ENCODE measurements around the gene TRAF3IP1.

TRAF3IP1 gene

DNA sequence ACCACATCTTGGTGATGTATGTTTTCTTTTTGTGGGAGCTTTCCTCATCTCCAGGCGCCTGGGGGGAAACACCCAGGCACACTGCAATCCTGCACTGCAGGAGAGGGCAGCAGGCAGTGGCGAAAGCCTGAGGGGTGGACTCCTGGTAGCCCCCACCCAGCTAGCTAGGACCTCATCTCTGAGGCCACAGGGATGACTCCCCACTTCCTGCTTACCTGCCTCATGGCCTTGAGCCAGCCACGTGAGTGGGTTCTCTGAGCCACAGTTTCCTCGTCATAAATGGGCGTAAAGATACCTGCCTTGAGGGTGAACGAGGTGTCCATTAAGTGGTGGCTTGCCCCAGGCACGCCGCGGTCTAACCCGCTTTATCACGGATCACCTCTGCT is 19.1 kb downstream of the TRAF3IP1 start:
- H3K9me2 ChIP-seq (replicated peaks; ENCODE audit: control insufficient read depth, low read length) = no peaks in the 10 kb centered on the region
- no peaks in the 10 kb centered on the region for H3K9me3 ChIP-seq (ENCODE audit: control insufficient read depth, insufficient read depth, low read length)
- H3K79me2 ChIP-seq (ENCODE audit: control insufficient read depth, low read length) = no peaks in the 10 kb centered on the region
- H4K20me1 ChIP-seq (ENCODE audit: control insufficient read depth, insufficient read depth, low read depth, low read length) = no peaks in the 10 kb centered on the region
- 0 out of 2 replicates have a peak, but pooled peaks cover 3% of the 10 kb centered on the region for H3K36me3 ChIP-seq (ENCODE audit: control insufficient read depth, low read length)
- H3K4me2 ChIP-seq (ENCODE audit: low read length) = no peak overlapping the region
- no peak overlapping the region for H3K4me3 ChIP-seq (ENCODE audit: low read length)
- H3F3A ChIP-seq (ENCODE audit: control insufficient read depth, insufficient read depth) = no peaks in the 10 kb centered on the region
- no peak for TF ChIP-seq EZH2phosphoT487 (IDR thresholded peaks at IDR 0.05; ENCODE audit: borderline replicate concordance, low read length)
- TF ChIP-seq, protein P1, sequence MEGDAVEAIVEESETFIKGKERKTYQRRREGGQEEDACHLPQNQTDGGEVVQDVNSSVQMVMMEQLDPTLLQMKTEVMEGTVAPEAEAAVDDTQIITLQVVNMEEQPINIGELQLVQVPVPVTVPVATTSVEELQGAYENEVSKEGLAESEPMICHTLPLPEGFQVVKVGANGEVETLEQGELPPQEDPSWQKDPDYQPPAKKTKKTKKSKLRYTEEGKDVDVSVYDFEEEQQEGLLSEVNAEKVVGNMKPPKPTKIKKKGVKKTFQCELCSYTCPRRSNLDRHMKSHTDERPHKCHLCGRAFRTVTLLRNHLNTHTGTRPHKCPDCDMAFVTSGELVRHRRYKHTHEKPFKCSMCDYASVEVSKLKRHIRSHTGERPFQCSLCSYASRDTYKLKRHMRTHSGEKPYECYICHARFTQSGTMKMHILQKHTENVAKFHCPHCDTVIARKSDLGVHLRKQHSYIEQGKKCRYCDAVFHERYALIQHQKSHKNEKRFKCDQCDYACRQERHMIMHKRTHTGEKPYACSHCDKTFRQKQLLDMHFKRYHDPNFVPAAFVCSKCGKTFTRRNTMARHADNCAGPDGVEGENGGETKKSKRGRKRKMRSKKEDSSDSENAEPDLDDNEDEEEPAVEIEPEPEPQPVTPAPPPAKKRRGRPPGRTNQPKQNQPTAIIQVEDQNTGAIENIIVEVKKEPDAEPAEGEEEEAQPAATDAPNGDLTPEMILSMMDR (IDR thresholded peaks at IDR 0.05; ENCODE audit: low read depth, low read length, poor library complexity, severe bottlenecking) = no peak
- no peaks in the 10 kb centered on the region for H3K27me3 ChIP-seq (ENCODE audit: control insufficient read depth, low read length)
- no peak overlapping the region for H3K27ac ChIP-seq (ENCODE audit: low read depth, low read length)
- H3K4me1 ChIP-seq (ENCODE audit: control insufficient read depth, low read length) = no peaks in the 10 kb centered on the region

DNA sequence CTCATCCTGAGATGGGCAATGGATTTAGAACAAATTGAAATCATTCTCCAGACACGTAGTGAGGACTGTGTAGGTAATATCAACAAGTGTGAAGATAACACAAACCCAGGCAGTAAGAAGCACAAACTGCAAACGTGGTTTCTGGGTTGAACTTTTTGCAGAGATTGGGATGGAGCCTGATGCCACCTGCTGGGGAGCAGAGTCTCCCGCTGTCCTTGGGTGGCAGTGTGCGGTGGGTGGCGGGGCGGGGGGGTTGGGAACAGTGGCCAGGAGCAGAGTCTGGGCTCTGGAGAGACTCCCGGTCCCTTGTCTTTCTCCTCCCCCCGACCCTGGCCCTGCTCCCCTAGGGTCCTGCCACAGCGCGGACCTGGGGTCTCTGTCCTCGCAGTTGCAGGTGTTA is 19.5 kb downstream of the TRAF3IP1 start:
- Histone ChIP-seq H3K36me3 (ENCODE audit: control insufficient read depth, low read length) (no peaks in the 10 kb centered on the region), H3K79me2 (ENCODE audit: control insufficient read depth, low read length) (no peaks in the 10 kb centered on the region), H3K4me2 (ENCODE audit: low read length) (no peak overlapping the region), H3K4me1 (ENCODE audit: control insufficient read depth, low read length) (no peaks in the 10 kb centered on the region), H3K4me3 (ENCODE audit: low read length) (no peak overlapping the region), H3K9me2 (replicated peaks; ENCODE audit: control insufficient read depth, low read length) (no peaks in the 10 kb centered on the region), H3K27me3 (ENCODE audit: control insufficient read depth, low read length) (no peaks in the 10 kb centered on the region), H3F3A (ENCODE audit: control insufficient read depth, insufficient read depth) (no peaks in the 10 kb centered on the region), H3K9me3 (ENCODE audit: control insufficient read depth, insufficient read depth, low read length) (no peaks in the 10 kb centered on the region), H3K27ac (ENCODE audit: low read depth, low read length) (no peak overlapping the region), H4K20me1 (ENCODE audit: control insufficient read depth, insufficient read depth, low read depth, low read length) (no peaks in the 10 kb centered on the region)
- TF ChIP-seq, protein P1 (IDR thresholded peaks at IDR 0.05; ENCODE audit: low read depth, low read length, poor library complexity, severe bottlenecking) = no peak
- no peak for TF ChIP-seq EZH2phosphoT487 (IDR thresholded peaks at IDR 0.05; ENCODE audit: borderline replicate concordance, low read length)

GRCh38 chr2:238341536-238341935 is 21.2 kb downstream of the TRAF3IP1 start:
- H3K4me1 ChIP-seq (ENCODE audit: control insufficient read depth, low read length) = no peaks in the 10 kb centered on the region
- no peaks in the 10 kb centered on the region for H3K36me3 ChIP-seq (ENCODE audit: control insufficient read depth, low read length)
- no peaks in the 10 kb centered on the region for H3K9me2 ChIP-seq (replicated peaks; ENCODE audit: control insufficient read depth, low read length)
- no peaks in the 10 kb centered on the region for H3K27me3 ChIP-seq (ENCODE audit: control insufficient read depth, low read length)
- H3K4me3 ChIP-seq (ENCODE audit: low read length) = no peak overlapping the region
- no peaks in the 10 kb centered on the region for H3F3A ChIP-seq (ENCODE audit: control insufficient read depth, insufficient read depth)
- H4K20me1 ChIP-seq (ENCODE audit: control insufficient read depth, insufficient read depth, low read depth, low read length) = no peaks in the 10 kb centered on the region
- H3K27ac ChIP-seq (ENCODE audit: low read depth, low read length) = no peak overlapping the region
- TF ChIP-seq, protein P1 (IDR thresholded peaks at IDR 0.05; ENCODE audit: low read depth, low read length, poor library complexity, severe bottlenecking) = no peak
- TF ChIP-seq EZH2phosphoT487 (IDR thresholded peaks at IDR 0.05; ENCODE audit: borderline replicate concordance, low read length) = no peak
- H3K79me2 ChIP-seq (ENCODE audit: control insufficient read depth, low read length) = no peaks in the 10 kb centered on the region
- H3K4me2 ChIP-seq (ENCODE audit: low read length) = no peak overlapping the region
- no peaks in the 10 kb centered on the region for H3K9me3 ChIP-seq (ENCODE audit: control insufficient read depth, insufficient read depth, low read length)

DNA sequence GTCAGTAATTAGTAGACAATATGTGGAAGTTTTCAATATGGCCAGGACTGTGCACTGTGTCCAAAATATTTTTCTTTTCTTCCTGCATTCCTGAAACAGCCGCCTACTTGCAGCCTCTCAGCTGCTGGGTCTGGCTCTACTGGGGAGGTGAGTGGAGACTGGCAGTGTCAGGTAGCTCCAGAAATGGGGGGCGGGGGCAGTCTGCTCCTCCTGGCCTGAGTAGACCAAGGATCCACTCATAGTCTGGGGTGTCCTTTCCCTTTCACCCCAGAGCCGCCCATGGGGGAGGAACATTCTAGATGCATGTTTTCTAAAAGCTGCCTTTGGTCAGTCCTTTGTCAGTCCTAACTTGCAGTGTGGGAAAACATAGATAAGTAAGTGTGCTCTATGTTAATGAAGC is 23.7 kb downstream of the TRAF3IP1 start:
- no peaks in the 10 kb centered on the region for H3K4me1 ChIP-seq (ENCODE audit: control insufficient read depth, low read length)
- no peaks in the 10 kb centered on the region for H3K27me3 ChIP-seq (ENCODE audit: control insufficient read depth, low read length)
- no peak overlapping the region for H3K27ac ChIP-seq (ENCODE audit: low read depth, low read length)
- no peak overlapping the region for H3K4me3 ChIP-seq (ENCODE audit: low read length)
- H3K9me2 ChIP-seq (replicated peaks; ENCODE audit: control insufficient read depth, low read length) = no peaks in the 10 kb centered on the region
- TF ChIP-seq EZH2phosphoT487 (IDR thresholded peaks at IDR 0.05; ENCODE audit: borderline replicate concordance, low read length) = no peak
- TF ChIP-seq, protein P1 (IDR thresholded peaks at IDR 0.05; ENCODE audit: low read depth, low read length, poor library complexity, severe bottlenecking) = no peak
- H4K20me1 ChIP-seq (ENCODE audit: control insufficient read depth, insufficient read depth, low read depth, low read length) = no peaks in the 10 kb centered on the region
- no peaks in the 10 kb centered on the region for H3K79me2 ChIP-seq (ENCODE audit: control insufficient read depth, low read length)
- H3K36me3 ChIP-seq (ENCODE audit: control insufficient read depth, low read length) = no peaks in the 10 kb centered on the region
- no peak overlapping the region for H3K4me2 ChIP-seq (ENCODE audit: low read length)
- no peaks in the 10 kb centered on the region for H3F3A ChIP-seq (ENCODE audit: control insufficient read depth, insufficient read depth)
- no peaks in the 10 kb centered on the region for H3K9me3 ChIP-seq (ENCODE audit: control insufficient read depth, insufficient read depth, low read length)
